ENCODE data around the gene ST6GALNAC6. TPM values are rescaled to one million over a fixed set of nuclear protein-coding genes. Genes with fewer than 3 reads are reported as not detected.

ST6GALNAC6 gene
- total and polyA plus RNA-seq, 2 of the 4 experiments (the other 2 are of a cell fraction), result 35.7 to 48.6 TPM

- no peak for TF ChIP-seq ELK1 (IDR thresholded peaks at IDR 0.05; ENCODE audit: borderline replicate concordance, low read depth, low read length)
Observed at GRCh38 chr9:127862075-127863011, 37.1 kb downstream of the ST6GALNAC6 start (continued).

GRCh38 chr9:127860779-127861178 is 38.6 kb downstream of the ST6GALNAC6 start:
- in situ Hi-C loops (cut with MboI; ENCODE audit: low sequenced_read_pairs), result no loop called here
- ATAC-seq (ENCODE audit: low read depth), result no peak
- TF ChIP-seq MAFK (IDR thresholded peaks at IDR 0.05; ENCODE audit: low read depth, low read length) (no peak), RAD21 (IDR thresholded peaks at IDR 0.05; ENCODE audit: low read length) (no peak), CEBPB (IDR thresholded peaks at IDR 0.05; ENCODE audit: low read depth, low read length) (no peak), RFX5 (IDR thresholded peaks at IDR 0.05; ENCODE audit: low read depth, low read length) (no peak), CTCF (conservative IDR thresholded peaks at IDR 0.05; ENCODE audit: low read depth, low read length) (no peak), USF2 (IDR thresholded peaks at IDR 0.05; ENCODE audit: low read depth, low read length) (no peak), FOS (IDR thresholded peaks at IDR 0.05; ENCODE audit: low read depth, low read length) (no peak), POLR2A (IDR thresholded peaks at IDR 0.05; ENCODE audit: low read depth, low read length) (no peak), MXI1 (IDR thresholded peaks at IDR 0.05; ENCODE audit: borderline replicate concordance, low read depth, low read length) (no peak), BHLHE40 (IDR thresholded peaks at IDR 0.05; ENCODE audit: low read depth, low read length) (no peak), NFE2L2 (IDR thresholded peaks at IDR 0.05; ENCODE audit: low read depth, low read length) (no peak), CHD1 (IDR thresholded peaks at IDR 0.05; ENCODE audit: low read depth, low read length) (no peak)

More at GRCh38 chr9:127860779-127861178, 38.6 kb downstream of the ST6GALNAC6 start:
- BruUV-seq (replicated peaks), result no TSS peak
- Histone ChIP-seq H3K23ac (ENCODE audit: low read depth, low read length) (no peak overlapping the region), H2BK15ac (ENCODE audit: low read depth, low read length) (no peak overlapping the region), H2AK9ac (replicated peaks; ENCODE audit: low read depth, low read length, poor library complexity) (peak overlapping the region; percentile 65), H3K56ac (ENCODE audit: extremely low read depth, insufficient read depth, low read length) (no peak overlapping the region), H3K18ac (ENCODE audit: low read depth, low read length) (no peak overlapping the region), H4K20me1 (ENCODE audit: insufficient read depth, low read length) (no peaks in the 10 kb centered on the region), H3K9me1 (ENCODE audit: insufficient read depth, low read length) (peaks cover 4% of the 10 kb centered on the region; the same call in 1 of the 2 replicates), H4K8ac (ENCODE audit: low read depth in 2 of 2, low read length in 2 of 2) (no peak overlapping the region), H2AFZ (replicated peaks; ENCODE audit: low read length, poor library complexity) (no peak overlapping the region), H2BK120ac (ENCODE audit: low read depth, low read length) (no peak overlapping the region), H3K27ac (ENCODE audit: insufficient read depth, low read length) (no peak overlapping the region), H2AK5ac (ENCODE audit: low read depth, low read length) (0 out of 2 replicates have a peak overlapping the region, but pooled peaks have one; percentile 8), H2BK20ac (ENCODE audit: low read depth, low read length) (no peak overlapping the region), H4K91ac (ENCODE audit: insufficient read depth, low read depth, low read length) (no peak overlapping the region), H2BK5ac (ENCODE audit: low read depth, low read length, poor library complexity, severe bottlenecking) (no peak overlapping the region), H3K27me3 (ENCODE audit: control insufficient read depth, insufficient read depth, low read length) (no peaks in the 10 kb centered on the region), H4K5ac (ENCODE audit: low read depth, low read length) (no peak overlapping the region), H3K79me1 (ENCODE audit: low read depth in 1 of 2, low read length in 2 of 2) (no peaks in the 10 kb centered on the region), H3K9me3 (ENCODE audit: control insufficient read depth, insufficient read depth, low read length) (no peaks in the 10 kb centered on the region), H3K9ac (ENCODE audit: low read depth, low read length) (no peak overlapping the region), H3K14ac (replicated peaks; ENCODE audit: low read depth, low read length) (no peak overlapping the region), H3K4me2 (ENCODE audit: low read depth, low read length) (no peak overlapping the region), H3K4me3 (ENCODE audit: insufficient read depth, low read depth, low read length) (no peak overlapping the region), H3K4ac (ENCODE audit: low read depth, low read length) (no peak overlapping the region), H3K4me1 (ENCODE audit: control insufficient read depth, insufficient read depth, low read length) (no peaks in the 10 kb centered on the region), H3K36me3 (ENCODE audit: control insufficient read depth, insufficient read depth, low read length) (no peaks in the 10 kb centered on the region; the same call in 1 of the 2 replicates)
- 100% methylated on average over 2 of the region's 11 CpGs; no CpG with 5 or more reads in 1 of the 2 experiments for WGBS, 2 experiments (ENCODE audit: extremely low coverage in 2 of 2, insufficient read length in 1 of 2)
- POLR2A ChIA-PET (ENCODE audit: unreplicated experiment), result no interaction called here
- no peak for DNase-seq
- CTCF ChIA-PET, result no interaction called here
- dilution Hi-C loops (cut with HindIII; ENCODE audit: low sequenced_read_pairs, unreplicated experiment) (no loop called here), intact Hi-C loops (cut with micrococcal nuclease) (no loop called here)

Data from IMR-90 (cell line).